Suppressor macrophage treated with lipopolysaccharide for 1 hour (primary cell): ENCODE data around the gene EMC10.

ENCODE experiments used
- DNase-seq, 3 donors: peaks; one replicate each; pipeline ENCODE4 v3.0.0-alpha.2; 2020 to 2022

EMC10 gene

DNA sequence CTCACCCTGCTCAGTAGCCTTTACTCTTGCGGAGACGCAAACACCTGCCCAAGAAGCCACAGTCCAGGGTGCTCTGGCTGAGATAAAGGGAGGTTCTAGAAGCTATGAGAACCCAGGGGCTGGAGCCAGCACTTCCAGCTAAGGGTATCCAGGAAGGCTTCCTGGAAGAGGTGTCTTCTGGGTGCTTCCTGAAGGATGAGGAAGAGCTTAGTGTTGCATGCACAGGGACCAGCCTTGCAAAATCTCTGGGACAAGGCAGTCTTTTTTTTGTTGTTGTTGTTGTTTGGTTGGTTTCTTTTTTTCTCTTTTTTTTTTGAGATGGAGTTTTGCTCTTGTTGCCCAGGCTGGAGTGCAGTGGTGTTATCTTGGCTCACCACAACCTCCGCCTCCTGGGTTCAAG lies 23.1 kb upstream of the EMC10 start:
- no peak for DNase-seq

DNA sequence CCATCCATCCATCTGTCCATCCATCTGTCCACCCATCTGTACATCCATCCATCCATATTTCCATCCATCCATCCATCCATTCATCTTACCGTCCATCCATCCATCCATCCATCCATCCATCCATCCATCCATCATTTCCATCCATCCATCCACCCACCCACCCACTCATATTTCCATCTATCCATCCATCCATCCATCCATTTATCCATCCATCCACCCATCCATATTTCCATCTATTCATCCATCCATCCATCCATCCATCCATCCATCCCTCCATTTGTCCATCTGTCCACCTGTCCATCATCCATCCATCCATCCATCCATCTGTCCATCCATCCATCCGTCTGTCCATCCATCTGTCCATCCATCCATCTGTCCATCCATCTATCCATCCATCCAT lies 20.3 kb upstream of the EMC10 start:
- no peak for DNase-seq

DNA sequence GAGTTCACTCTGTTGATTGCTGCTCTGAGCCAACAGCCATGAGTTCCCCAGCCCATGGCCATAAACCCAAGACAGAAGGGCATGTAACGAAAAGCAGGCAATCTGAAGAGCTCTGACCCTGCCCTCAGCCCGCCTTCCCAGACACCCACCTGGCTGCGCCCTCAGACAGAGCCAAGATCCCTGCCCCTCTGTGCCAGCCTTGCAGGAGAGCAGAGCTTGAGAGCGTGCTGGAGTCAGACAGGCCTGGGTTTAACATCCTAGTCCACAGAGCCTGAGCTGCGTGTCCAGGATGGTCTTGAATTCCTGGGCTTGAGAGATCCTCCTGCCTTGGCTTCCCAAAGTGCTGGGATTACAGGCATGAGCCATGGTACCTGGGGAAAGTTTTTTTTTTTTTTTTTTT lies 19.0 kb upstream of the EMC10 start:
- no peak for DNase-seq

DNA sequence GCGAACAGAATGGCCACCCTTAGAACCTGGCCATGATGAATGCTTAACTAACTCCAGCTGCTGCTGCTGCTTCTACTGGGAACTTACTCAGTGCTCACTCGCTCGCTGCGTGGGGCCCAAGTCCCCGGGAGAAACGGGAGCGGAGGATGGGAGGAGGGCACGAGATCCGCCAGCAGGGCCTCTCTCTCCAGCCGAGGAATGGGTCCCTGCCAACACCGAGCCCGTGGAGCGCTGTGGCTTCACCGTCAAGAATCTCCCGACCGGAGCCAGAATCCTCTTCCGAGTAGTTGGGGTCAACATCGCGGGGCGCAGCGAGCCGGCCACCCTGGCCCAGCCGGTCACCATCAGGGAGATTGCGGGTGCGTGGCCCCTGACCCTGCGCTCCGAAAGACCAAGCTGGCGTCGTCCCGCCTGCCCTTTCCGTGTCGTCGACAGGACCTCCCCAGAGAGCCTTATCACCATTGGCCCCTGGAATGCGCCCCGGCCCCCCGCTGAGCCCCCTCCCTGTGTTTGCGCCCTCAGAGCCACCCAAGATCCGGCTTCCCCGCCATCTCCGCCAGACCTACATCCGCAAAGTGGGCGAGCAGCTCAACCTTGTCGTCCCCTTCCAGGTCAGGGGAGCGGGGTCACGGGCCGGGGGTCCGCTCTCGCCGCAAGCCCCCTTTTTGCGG lies 17.8 kb upstream of the EMC10 start:
- no peak for DNase-seq

DNA sequence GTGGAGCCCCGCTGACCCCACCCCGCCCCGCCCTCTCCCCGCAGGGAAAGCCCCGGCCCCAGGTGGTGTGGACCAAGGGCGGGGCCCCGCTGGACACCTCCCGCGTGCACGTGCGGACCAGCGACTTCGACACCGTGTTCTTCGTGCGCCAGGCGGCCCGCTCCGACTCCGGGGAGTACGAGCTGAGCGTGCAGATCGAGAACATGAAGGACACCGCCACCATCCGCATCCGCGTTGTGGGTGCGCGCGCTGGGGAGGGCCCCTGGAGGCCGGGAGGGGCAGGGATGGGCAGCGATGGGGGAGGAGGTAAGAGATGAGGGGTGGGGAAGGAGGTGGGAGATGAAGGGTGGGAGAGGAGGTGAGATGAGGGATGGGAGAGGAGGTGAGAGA lies 17.2 kb upstream of the EMC10 start:
- no peak for DNase-seq

DNA sequence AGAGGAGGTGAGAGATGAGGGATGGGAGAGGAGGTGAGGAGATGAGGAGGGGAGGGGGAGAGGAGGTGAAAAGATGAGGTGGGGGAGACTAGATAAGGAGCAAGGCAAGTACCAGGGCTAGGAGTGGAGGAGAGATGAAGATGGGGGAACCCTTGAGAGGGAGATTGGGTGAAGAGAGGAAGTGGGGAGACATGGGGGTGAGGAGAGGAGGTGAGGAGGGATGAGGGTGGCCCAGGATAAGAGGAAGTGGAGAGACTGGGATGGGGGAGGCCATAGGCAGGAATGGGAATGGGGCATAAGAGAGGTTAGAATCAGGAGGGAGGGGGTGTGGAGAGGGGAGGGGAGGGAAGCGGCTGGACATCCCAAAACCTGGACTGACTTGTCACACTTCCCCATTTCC lies 16.7 kb upstream of the EMC10 start:
- no peak for DNase-seq

DNA sequence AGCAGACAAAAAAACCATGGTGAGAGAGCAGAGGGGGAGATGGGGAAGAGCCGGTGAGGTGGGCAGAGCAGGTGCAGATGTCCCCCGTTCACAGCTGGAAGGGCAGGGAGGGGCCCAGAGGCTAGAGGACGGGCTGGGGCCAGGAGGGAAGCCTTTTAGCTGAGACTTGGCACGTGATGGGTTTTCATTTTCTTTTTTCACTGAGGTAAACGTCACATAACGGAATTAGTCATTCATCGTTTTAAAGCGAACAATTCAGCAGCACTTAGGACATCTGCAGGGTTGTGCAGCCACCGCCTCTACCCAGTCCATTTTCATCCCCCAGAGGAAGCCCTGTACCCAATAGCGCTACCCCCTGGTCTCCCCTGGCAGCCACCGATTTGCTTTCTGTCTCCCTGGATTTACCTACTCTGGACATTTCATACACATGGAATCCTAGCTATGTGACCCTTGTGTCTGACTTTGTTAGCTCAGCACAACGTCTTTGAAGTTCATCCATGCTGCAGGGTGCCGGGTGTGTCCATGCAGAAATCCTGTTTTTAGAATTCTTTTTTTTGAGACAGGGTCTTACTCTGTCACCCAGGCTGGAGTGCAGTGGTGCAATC lies 16.0 kb upstream of the EMC10 start:
- DNase-seq = peak; percentile 15 to 24 (median 17)

DNA sequence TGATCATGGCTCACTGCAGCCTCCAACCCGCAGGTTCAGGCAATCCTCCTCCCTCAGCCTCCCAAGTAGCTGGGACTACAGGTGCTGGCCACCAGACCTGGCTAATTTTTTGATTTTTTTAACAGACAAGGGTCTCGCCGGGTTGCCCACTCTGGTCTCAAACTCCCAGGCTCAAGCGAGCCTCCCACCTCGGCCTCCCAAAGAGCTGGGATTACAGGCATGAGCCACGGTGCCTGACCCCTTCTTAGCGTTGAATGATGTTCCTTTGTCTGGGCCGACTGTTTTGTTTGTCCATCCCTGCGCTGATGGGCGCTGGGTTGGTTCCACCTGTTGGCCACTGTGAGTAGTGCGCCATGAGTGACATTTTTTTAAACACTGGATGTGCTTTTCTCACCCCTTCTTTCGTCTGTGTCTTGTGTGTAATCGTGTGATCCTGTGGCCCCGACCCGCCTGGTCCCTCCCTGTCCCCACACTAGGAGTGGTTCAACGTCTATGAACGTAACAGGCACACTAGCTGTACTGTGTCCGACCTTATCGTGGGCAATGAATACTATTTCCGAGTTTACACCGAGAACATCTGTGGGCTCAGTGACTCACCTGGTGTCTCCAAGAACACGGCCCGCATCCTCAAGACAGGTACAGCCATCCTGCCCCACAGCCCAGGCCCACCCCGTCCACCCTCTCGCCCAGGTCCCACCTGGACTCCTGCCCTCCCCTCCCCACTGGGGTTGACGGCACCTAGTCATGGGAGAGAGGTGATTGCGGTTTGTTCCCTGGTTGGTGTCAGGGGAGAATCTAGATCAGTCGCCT lies 15.0 kb upstream of the EMC10 start:
- peak; percentile 67 to 80 (median 78) for DNase-seq

DNA sequence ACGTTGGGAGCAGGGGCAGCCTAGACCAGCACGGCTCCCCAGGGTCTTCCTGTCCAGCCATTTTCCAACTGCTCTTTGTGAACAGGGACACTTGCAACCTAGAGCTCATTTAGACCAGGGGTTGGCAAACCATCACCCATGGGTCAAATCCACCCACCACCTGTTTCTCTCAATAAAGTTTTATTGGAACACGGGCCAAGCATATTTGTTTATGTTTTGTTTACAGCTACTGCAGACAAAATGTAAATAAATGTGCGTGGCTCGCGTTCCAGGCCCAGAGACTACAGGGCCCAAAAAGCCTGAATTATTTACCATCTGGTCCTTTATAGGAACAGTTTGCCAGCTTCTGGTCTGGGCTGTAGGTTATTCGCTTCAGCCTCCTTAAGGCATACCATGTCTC lies 13.3 kb upstream of the EMC10 start:
- no peak for DNase-seq

DNA sequence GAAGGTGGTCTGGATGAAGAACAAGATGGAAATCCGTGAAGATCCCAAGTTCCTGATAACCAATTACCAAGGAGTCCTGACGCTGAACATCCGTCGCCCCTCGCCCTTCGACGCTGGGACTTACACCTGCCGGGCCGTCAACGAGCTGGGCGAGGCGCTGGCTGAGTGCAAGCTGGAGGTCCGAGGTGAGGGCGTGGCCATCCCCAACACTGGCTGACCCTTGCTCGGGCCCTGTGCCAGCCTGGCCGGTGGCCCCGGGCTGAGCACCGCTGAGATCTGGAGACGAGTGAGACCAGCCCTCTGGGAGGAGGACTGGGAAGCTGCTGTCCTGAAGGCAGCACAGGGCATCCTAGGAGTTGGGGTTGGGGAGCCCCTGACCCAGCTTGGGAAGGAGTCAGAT lies 12.0 kb upstream of the EMC10 start:
- no peak for DNase-seq

DNA sequence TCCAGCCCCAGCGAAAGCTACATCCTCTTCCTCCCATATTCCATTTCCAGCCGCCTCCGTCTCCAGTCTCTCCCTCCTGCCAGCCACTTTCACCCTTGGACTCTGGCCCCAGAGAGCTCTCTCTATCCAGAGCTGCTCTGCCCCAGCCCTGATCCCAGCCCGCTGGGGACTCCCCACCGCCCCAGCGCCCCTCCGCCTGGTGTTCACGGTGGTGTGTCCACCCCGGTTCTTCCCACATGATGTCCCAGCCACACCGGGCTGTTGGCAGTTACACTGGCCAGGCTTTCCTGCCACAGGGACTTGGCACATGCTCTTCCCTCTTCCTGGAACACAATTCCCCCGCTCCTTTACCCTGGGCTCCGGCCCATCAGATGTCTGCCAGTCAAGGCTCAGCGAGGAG lies 11.3 kb upstream of the EMC10 start:
- DNase-seq = no peak

DNA sequence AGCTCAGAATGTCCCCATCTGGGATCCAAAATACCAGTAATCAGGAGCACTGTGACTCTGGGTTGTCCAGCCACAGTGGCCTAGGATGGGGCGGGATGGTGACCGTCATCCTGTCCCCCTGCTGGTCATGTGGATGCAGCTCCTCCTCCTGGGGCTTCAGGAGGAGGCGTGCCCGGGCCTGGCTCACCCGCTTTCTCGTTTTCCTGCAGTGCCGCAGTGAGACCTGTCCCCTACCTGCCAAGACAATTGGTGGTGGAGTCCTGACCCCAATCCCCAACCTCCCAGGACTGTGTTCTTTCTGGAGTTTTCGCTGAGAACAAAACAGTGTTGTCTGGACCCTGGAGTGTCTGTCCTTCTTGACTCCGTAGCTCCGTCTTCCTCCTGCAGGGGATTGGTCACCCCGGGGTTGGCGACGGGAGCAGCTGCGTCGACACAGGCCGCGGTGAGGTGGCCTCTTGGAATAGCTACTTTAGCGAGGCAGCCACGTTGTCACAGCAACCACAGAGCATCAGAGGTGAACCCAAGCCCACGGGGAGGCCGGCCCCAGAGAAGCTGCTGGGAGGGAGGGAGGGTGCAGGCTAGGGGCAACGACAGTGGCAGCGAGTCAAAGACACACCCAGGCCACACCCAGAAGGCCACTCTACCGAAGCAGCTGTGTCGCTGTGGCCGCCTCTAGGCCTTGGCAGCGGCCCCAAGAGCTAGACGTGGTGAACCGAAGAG lies 10.2 kb upstream of the EMC10 start:
- DNase-seq = peak in 1 of 3 donors; percentile 29

DNA sequence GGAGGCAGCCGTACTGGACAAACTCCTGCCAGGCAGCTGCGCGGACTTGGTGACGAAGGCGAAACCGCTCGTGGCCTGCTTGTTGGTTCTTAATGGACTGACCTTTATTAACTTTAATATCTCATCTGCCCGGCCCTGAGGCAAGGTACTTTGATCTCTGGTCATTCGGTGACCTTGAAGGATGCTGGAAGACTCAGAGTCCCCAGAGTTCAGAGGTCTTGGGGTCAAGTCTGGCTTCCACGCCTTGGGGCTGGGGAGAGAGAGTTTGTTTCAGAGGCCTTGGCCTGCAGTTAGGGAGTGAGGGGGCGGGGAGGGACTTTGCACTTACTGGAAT lies 9.6 kb upstream of the EMC10 start:
- no peak for DNase-seq

DNA sequence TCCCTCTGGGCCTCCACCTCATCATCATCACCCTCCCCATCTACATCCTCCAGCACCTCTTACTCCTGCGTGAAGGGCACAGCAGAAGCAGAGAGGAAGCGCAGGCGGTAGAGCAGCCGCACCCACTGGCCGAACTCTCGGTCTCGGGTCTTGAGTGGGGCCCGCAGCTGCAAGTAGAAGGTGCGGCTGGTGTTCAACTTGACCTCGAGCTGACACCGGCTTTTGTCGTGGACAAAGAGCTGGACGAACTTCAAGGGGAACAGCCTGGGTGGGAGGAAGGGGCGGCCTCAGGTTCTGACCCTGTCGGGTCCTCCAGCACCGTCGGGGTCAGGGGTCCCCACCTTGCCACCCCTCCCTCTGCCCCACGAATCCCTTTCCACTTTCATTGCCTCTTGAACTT lies 8.7 kb upstream of the EMC10 start:
- no peak for DNase-seq

DNA sequence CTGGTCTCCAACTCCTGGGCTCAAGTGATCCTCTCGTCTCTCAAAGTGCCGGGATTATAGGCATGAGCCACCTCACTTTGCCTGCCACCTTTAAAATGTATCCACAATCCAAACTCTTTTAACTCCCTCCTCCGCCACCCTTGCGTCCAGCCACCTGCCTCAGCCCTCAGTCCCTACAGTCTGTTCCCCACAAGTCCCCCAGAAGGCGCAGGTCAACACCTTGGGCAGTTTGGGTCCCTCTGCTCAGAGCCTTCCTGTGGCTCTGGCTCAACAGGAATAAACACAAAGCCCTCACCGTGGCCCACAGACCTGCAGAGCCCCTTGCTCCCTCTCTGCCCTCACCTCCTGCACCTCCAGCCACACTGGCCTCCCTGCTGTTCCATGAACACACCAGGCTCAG lies 7.5 kb upstream of the EMC10 start:
- DNase-seq = no peak

DNA sequence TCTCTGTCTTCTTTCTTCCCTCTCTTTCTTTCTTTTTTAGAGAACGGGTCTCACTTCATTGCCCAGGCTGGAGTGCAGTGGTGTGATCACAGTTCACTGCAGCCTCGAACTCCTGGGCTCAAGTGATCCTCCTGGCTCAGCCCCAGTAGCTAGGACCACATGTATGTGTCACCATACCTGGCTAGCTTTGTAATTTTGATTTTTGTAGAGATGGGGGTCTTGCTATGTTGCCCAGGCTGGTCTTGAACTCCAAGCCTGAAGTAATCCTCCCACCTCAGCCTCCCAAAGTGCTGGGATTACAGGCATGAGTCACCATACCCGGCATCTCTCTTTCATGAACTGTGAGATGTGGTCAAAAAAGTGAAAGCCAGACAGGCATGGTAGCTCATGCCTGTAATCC lies 3.0 kb upstream of the EMC10 start:
- DNase-seq = peak in 1 of 3 donors; percentile 10

DNA sequence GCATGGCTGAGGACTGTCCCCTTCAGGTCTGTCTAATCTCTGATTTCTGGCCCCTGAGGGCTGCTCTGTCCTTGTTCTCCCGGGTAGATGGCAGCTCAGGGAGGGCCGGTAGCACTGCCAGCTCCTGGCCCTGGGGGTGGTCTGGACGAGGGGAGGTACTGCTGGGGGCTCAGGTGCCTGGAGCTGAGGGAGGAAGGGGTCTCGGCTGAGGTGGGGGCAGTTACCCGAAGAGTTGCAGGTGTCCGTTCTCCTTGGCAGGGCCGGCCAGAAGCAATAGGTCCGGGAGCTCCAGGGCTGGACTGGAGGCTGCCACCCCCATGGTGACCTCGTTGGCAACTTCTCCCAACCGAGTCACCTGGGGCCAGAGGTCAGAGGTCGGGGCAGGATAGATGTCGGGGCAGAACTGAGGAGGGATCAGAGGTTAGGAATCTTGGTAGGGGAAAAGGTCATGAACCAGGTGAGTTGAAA lies 1.2 kb upstream of the EMC10 start:
- no peak for DNase-seq

DNA sequence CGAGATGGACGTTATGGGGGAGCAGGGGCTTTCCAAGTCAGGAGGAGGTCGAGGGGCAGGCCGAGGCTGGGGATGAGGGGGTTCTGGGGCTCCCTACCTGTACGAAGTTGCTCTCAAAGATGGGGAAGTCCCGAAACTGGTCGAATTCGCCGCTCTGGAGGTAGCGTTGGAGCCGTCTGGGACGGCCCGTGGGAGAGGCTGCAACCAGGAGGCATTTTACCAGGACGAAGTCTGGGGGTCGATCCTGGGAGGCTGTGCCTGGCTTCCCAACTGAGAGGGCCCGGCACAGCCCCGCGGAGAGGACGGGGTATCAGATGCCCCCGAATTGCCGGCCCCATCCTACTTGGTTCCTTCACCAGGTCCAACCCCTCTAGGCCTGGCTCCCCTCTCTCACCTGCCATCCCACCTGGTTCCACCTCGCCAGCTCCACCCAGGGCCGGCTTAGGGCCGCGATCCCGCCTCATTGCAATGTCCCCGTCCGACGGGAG lies 527 bp upstream of the EMC10 start:
- no peak for DNase-seq

DNA sequence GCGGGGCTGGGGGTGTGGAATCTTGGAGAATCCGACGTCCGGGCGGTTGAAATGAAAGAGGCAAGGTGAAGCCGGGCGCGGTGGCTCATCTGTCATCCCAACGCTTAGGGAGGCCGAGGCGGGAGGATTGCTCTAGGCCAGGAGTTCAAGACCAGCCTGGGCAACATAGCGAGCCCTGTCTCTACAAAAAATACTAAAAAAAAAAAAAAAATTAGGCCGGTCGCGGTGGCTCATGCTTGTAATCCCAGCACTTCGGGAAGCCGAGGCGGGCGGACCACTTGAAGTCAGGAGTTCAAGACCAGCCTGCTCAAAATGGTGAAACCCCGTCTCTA lies 566 bp downstream of the EMC10 start:
- DNase-seq = no peak

DNA sequence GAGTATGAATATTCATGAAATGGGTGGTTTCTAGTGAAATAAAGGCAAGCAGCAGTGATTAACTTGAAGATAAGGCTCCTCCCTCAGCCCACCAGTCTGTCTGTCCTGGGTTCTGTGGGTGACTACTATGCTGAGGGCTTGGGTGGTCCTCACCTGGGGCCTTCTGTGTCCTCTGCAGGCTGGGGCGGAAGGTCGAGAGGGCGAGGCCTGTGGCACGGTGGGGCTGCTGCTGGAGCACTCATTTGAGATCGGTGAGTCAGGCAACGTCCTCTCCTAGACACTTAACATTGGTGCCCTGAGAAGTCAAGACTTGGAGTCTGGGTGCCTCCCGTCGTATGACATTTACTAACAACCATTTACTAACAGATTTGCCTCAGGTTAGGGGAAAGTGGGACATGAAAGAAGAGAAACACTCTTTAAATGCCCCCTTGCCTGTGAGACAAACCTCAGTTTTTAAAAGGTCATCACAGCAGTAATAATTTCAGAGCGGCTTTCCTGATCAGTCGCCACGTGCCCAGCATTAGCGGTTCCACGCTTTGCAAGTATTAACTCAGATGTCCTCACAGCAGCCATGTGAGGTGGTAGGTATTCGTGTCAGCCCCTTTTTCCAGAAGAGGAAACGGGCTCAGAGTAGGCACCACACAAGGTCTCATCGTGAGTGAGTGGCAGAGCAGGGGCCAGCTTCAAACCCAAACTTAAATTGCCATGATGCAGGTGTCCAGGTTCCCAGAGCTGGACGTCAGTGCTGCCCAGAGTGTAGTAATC lies 1.6 kb downstream of the EMC10 start:
- no peak for DNase-seq

DNA sequence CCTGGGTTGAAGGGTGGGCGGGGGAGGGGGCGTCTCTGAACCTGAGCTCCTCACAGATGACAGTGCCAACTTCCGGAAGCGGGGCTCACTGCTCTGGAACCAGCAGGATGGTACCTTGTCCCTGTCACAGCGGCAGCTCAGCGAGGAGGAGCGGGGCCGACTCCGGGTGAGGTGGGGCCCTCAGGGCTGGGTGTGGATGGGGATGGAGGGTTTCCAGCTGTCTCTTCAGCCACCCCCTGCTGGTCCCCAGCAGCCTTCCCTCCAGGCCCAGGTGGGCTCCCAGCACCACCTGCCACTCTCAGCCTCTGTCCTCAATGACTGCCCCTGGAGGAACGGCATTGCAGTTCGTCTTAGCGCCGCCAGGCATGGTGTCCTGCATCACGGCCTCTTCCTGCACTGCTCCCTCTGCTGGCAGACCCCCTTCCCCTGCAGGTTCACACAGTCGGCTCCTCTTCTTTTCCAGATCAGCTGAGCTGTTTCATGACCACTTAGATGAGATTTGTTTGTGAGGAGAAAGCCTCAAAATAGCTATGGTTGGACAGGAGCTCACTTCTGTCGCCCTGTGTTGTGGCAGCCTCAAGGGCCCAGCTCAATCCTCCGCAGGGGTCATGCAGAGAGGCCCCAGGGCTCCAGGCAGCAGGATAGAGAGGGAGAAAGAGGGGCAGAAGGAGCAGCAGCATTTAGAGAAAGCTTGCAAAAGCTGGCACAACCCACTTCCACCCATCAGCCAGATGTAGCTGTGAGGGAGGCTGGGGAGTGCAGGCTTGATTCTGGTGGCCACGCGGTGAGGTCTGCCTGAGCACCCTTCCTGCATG lies 2.8 kb downstream of the EMC10 start:
- peak in 2 of 3 donors; percentile 26 to 46 for DNase-seq

DNA sequence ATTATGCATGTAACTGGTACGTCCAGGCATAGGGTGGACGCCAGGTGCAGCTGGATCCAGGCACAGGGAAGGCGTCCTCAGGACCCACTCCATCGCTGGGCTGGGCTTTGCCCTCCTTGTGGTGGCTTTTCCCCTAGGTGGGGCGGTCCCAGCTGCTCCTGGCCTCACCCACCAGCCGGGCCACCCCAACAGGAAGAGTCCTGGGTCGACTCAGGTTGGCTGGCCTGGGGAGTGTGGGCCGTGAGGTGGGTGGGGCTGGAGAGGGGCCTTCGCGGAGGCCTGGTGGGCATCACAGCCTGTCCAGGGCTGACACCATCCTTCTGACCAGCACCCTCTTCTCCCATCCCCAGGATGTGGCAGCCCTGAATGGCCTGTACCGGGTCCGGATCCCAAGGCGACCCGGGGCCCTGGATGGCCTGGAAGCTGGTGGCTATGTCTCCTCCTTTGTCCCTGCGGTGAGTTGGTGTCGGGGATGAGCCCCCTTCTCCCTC lies 3.5 kb downstream of the EMC10 start:
- DNase-seq = no peak
